ENCODE data around the gene NUCB1. TPM values are rescaled to one million over a fixed set of nuclear protein-coding genes. Genes with fewer than 3 reads are reported as not detected.
"Not testable (repeated sequence)": the region's sequence is repeated elsewhere in the genome, so short reads cannot be mapped to it uniquely, and the experiment has no call there.

Gene NUCB1
- total RNA-seq, 1 donor from 2014 or later: 250 TPM

DNA sequence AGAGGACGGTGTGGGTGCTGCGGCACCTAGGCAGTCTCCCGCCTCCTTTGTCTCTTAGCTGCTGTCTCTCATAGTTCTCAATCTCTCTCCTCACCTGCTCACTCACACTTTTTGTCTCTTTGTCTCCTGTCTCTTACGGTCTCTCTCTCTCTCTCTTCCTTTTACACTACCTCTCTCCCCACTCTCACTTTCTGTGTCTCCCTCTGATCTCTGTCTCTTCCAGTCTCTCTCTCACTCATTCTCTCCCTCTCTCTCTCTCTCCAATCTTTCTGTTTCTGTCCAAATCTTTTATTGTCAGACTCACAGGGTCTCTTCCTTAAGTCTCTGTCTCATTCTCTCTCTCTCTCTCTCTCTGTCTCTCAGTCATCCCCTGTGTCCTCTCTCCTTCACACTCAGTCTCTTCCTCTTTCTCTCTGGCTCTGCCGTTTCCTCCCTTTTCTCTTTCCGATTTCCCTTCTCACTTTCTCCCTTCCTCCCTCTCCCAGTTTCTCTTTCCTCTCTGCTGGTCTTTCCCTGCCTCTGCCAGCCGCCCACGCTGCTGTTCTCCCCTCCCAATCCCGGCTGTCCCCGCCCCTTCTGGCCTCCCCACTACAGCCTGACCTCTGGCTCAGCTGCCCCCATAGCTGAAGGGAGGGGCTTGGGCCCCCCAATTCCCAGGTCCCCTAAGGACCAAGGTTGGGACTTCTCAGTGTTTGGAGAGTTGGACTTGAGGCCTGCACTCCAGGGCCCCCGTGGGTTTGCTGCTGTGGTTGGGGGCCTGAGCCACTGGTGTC, 31.8 kb upstream of the NUCB1 start, which contains the start of gene PLEKHA4:
PLEKHA4 (minus strand) TSS at position 504 of the 773 bp plus-strand sequence. CDS start 997 bp downstream, outside the sequence.
- no peak for TF ChIP-seq CTCF (conservative IDR thresholded peaks at IDR 0.05; ENCODE audit: low read depth, low read length)
- no peak for DNase-seq (ENCODE audit: low read depth)
- peak within 1 kb of the TSS; percentile 67 for H3K4me3 ChIP-seq (ENCODE audit: low read depth, low read length)

GRCh38 chr19:48870048-48870447, 30.1 kb upstream of the NUCB1 start:
- TF ChIP-seq CTCF (conservative IDR thresholded peaks at IDR 0.05; ENCODE audit: low read depth, low read length): no peak
- no peak for DNase-seq (ENCODE audit: low read depth)
- no peak overlapping the region for H3K4me3 ChIP-seq (ENCODE audit: low read depth, low read length)

DNA sequence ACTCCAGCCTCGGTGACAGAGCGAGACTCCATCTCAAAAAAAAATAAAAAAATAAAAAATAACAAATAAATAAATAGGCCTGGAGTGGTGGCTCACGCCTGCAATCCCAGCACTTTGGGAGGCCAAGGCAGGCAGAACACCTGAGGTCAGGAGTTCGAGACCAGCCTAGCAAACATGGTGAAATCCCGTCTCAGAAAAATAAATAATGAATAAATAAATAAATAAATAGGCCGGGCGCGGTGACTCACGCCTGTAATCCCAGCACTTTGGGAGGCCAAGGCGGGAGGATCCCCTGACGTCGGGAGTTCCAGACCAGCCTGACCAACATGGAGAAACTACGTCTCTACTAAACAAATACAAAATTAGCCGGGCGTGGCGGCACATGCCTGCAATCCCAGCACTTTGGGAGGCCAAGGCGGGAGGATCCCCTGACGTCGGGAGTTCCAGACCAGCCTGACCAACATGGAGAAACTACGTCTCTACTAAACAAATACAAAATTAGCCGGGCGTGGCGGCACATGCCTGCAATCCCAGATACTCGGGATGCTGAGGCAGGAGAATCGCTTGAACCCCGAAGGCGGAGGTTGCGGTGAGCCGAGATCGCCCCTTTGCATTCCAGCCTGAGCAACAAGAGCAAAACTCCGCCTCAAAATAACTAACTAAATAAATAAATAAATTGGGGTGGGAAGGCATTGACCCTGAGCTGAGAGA, 28.5 kb upstream of the NUCB1 start:
- not testable (repeated sequence) for DNase-seq (ENCODE audit: low read depth)
- peak overlapping the region; percentile 25 for H3K4me3 ChIP-seq (ENCODE audit: low read depth, low read length)

DNA sequence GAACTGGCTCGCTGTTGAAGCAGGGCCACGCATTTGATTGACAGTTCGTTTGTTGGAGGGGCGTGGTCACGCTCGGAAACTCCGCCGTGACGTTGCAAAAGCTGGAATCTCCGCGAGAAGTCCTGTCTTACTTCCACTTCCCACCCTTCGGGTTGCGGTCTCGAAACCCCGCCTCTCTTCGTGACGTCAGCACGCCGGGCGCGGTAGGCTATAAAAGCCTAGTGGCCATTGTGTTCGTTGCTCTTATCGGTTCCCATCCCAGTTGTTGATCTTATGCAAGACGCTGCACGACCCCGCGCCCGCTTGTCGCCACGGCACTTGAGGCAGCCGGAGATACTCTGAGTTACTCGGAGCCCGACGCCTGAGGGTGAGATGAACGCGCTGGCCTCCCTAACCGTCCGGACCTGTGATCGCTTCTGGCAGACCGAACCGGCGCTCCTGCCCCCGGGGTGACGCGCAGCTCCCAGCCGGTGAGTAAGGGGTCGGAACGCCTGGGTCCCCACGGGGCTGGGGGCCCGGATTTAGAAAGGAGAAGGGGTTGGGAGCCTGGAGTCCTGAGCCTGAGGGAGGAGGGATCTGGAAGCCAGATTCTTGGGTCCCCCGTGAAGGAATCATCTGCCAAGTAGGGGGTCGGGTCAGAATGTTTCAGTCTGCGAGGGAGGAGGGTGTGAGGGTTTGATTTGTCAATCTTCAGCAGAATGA, 27.8 kb upstream of the NUCB1 start, which contains the start of gene PPP1R15A:
PPP1R15A (plus strand) TSS at position 240 of the 702 bp plus-strand sequence. CDS start 813 bp downstream, outside the sequence.
- peak within 1 kb of the TSS; percentile 100 for H3K4me3 ChIP-seq (ENCODE audit: low read depth, low read length)
- no peak for TF ChIP-seq CTCF (conservative IDR thresholded peaks at IDR 0.05; ENCODE audit: low read depth, low read length)
- DNase-seq (ENCODE audit: low read depth): peak; percentile 82

GRCh38 chr19:48872884-48873475, 27.1 kb upstream of the NUCB1 start:
- peak overlapping the region; percentile 100 for H3K4me3 ChIP-seq (ENCODE audit: low read depth, low read length)
- DNase-seq (ENCODE audit: low read depth): peak; percentile 70
- TF ChIP-seq CTCF (conservative IDR thresholded peaks at IDR 0.05; ENCODE audit: low read depth, low read length): no peak

DNA sequence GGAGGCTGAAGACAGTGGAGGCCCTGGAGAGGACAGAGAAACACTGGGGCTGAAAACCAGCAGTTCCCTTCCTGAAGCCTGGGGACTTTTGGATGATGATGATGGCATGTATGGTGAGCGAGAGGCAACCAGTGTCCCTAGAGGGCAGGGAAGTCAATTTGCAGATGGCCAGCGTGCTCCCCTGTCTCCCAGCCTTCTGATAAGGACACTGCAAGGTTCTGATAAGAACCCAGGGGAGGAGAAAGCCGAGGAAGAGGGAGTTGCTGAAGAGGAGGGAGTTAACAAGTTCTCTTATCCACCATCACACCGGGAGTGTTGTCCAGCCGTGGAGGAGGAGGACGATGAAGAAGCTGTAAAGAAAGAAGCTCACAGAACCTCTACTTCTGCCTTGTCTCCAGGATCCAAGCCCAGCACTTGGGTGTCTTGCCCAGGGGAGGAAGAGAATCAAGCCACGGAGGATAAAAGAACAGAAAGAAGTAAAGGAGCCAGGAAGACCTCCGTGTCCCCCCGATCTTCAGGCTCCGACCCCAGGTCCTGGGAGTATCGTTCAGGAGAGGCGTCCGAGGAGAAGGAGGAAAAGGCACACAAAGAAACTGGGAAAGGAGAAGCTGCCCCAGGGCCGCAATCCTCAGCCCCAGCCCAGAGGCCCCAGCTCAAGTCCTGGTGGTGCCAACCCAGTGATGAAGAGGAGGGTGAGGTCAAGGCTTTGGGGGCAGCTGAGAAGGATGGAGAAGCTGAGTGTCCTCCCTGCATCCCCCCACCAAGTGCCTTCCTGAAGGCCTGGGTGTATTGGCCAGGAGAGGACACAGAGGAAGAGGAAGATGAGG, 26.4 kb upstream of the NUCB1 start:
- peak overlapping the region; percentile 100 for H3K4me3 ChIP-seq (ENCODE audit: low read depth, low read length)
- TF ChIP-seq CTCF (conservative IDR thresholded peaks at IDR 0.05; ENCODE audit: low read depth, low read length): no peak
- DNase-seq (ENCODE audit: low read depth): no peak

Data from epithelial cell of proximal tubule (primary cell).